HCT116 (cell line): ENCODE data around the gene PFKP. TPM values are rescaled to one million over a fixed set of nuclear protein-coding genes. Genes with fewer than 3 reads are reported as not detected.

Experiments used
- ATAC-seq: fragments of 200-7000 bp; cut with Tn5 transposase; 2 replicates; pipeline ENCODE4 v1.9.1; 2020; ENCODE audit warnings: mild to moderate bottlenecking, moderate library complexity
- BruUV-seq: library from RNA; stranded (reverse); fragments of 400-500 nt; replicated peaks from 2 replicates; lab custom pipeline; 2021; lab: Mats Ljungman, UMichigan
- CTCF ChIA-PET: fragments of 300-600 bp; sonication (Branson Sonifier 250); formaldehyde crosslinking; loops from one replicate; lab custom pipeline; 2021; ENCODE audit warnings: antibody characterized with exemption; lab: Charles Lee
- POLR2A ChIA-PET: fragments of 300-600, 350-600 bp; sonication (Branson Sonifier 250); formaldehyde crosslinking; loops from one replicate; lab custom pipeline; 2021; ENCODE audit warnings: antibody characterized with exemption; lab: Charles Lee
- RAD21 ChIA-PET, 2 experiments: fragments of 300-600 bp; sonication (Branson Sonifier 250); formaldehyde crosslinking; loops; one replicate each; lab custom pipeline; 2023; ENCODE audit warnings: low total read pairs in 2 of 2; ENCODE audit not compliant: uncharacterized antibody in 2 of 2, unreplicated experiment in 2 of 2, low non-redundant PET in 1 of 2; lab: Charles Lee
- DNase-seq: peaks from one replicate; pipeline ENCODE4 v3.0.0-alpha.2; 2010; ENCODE audit warnings: low read depth, low spot score
- H2AFZ ChIP-seq: fragments of 200-600 bp; shearing (Covaris generic), sonication (generic); 2 replicates; pipeline ENCODE4 v1.6.1; 2017; ENCODE audit warnings: low read depth, mixed run types, mixed read lengths, antibody characterized with exemption, low read length; ENCODE audit not compliant: poor library complexity, severe bottlenecking
- H3K27ac ChIP-seq: 2 replicates; pipeline ENCODE4 v1.5.1; 2012; ENCODE audit warnings: low read depth, low read length
- H3K27me3 ChIP-seq: fragments of 200-600 bp; sonication (generic); 2 replicates; pipeline ENCODE4 v1.6.1; 2016; ENCODE audit warnings: mixed run types, low read length, mixed read lengths; ENCODE audit not compliant: insufficient read depth
- H3K36me3 ChIP-seq, 2 experiments: fragments of 200-500 bp in 1 of 2; fragments of 200-600 bp in 1 of 2; sonication (Bioruptor generic) in 1 of 2; sonication (generic) in 1 of 2; 2 replicates each; pipeline versions ENCODE4 v1.5.1 to v1.6.1; 2014 to 2016; ENCODE audit warnings: low read length in 2 of 2, inconsistent platforms in 1 of 2, mixed read lengths in 1 of 2, mixed run types in 1 of 2; ENCODE audit not compliant: insufficient read depth in 2 of 2, control insufficient read depth in 1 of 2
- H3K4me1 ChIP-seq, 2 experiments: fragments of 200-600 bp in 1 of 2; sonication (generic) in 1 of 2; 2 replicates each; pipeline versions ENCODE4 v1.5.1 to v1.6.1; 2012 to 2017; ENCODE audit warnings: low read length in 2 of 2, inconsistent platforms in 1 of 2, mild to moderate bottlenecking in 1 of 2, mixed read lengths in 1 of 2, mixed run types in 1 of 2, moderate library complexity in 1 of 2; ENCODE audit not compliant: insufficient read depth in 2 of 2, control insufficient read depth in 1 of 2
- H3K4me2 ChIP-seq: fragments of 200-600 bp; sonication (generic); 2 replicates; pipeline ENCODE4 v1.6.1; 2017; ENCODE audit warnings: mixed run types, low read length, mixed read lengths
- H3K4me3 ChIP-seq, 2 experiments: fragments of 200-600 bp in 1 of 2; sonication (generic) in 1 of 2; replicated peaks in 1 of 2; 2 replicates each; pipeline ENCODE4 v1.5.1; 2011 to 2016; ENCODE audit warnings: low read length in 2 of 2, control low read depth in 1 of 2, low read depth in 1 of 2, mild to moderate bottlenecking in 1 of 2, mixed read lengths in 1 of 2, mixed run types in 1 of 2
- H3K79me2 ChIP-seq: fragments of 200-600 bp; sonication (generic); 2 replicates; pipeline ENCODE4 v1.6.1; 2017; ENCODE audit warnings: mild to moderate bottlenecking, mixed run types, low read length, moderate library complexity, mixed read lengths; ENCODE audit not compliant: insufficient read depth
- H3K9ac ChIP-seq: fragments of 200-600 bp; sonication (generic); 2 replicates; pipeline ENCODE4 v1.6.1; 2016; ENCODE audit warnings: low read length, mixed read lengths
- H3K9me2 ChIP-seq: fragments of 200-600 bp; sonication (generic), shearing (Covaris generic); 2 replicates; pipeline ENCODE4 v1.6.1; 2017; ENCODE audit warnings: mixed run types, mild to moderate bottlenecking, moderate library complexity; ENCODE audit not compliant: insufficient read depth
- H3K9me3 ChIP-seq, 2 experiments: fragments of 200-500 bp in 1 of 2; fragments of 200-600 bp in 1 of 2; sonication (Bioruptor generic) in 1 of 2; sonication (generic) in 1 of 2; 2 replicates each; pipeline ENCODE4 v1.6.1; 2014 to 2017; ENCODE audit warnings: low read length in 2 of 2, mixed read lengths in 2 of 2, inconsistent platforms in 1 of 2, low read depth in 1 of 2, mild to moderate bottlenecking in 1 of 2, mixed run types in 1 of 2, moderate library complexity in 1 of 2; ENCODE audit not compliant: control insufficient read depth in 1 of 2, insufficient read depth in 1 of 2
- H4K20me1 ChIP-seq: fragments of 200-600 bp; sonication (generic), shearing (Covaris generic); 2 replicates; pipeline ENCODE4 v1.6.1; 2017; ENCODE audit warnings: mixed run types, mild to moderate bottlenecking, moderate library complexity; ENCODE audit not compliant: insufficient read depth
- CBX3 ChIP-seq: IDR thresholded peaks from 2 replicates; pipeline ENCODE4 v1.6.1; 2012; ENCODE audit warnings: low read depth
- CEBPB ChIP-seq: IDR thresholded peaks from 2 replicates; pipeline ENCODE4 v1.6.1; 2012; ENCODE audit warnings: low read depth
- ELF1 ChIP-seq: IDR thresholded peaks from 2 replicates; pipeline ENCODE4 v1.6.1; 2012; ENCODE audit warnings: low read depth, borderline replicate concordance
- EZH2 ChIP-seq: fragments of 200-600 bp; sonication (generic); IDR thresholded peaks from 2 replicates; pipeline ENCODE4 v1.6.1; 2017; ENCODE audit warnings: antibody characterized with exemption, mixed run types
- FOSL1 ChIP-seq: IDR thresholded peaks from 2 replicates; pipeline ENCODE4 v1.6.1; 2012; ENCODE audit warnings: low read depth
- JUND ChIP-seq: IDR thresholded peaks from 2 replicates; pipeline ENCODE4 v1.6.1; 2012
- POLR2A ChIP-seq: IDR thresholded peaks from 2 replicates; pipeline ENCODE4 v1.7.0; 2011; ENCODE audit warnings: borderline replicate concordance; ENCODE audit not compliant: insufficient read depth, insufficient read length; ENCODE audit errors: extremely low read depth
- RAD21 ChIP-seq: IDR thresholded peaks from 2 replicates; pipeline ENCODE4 v1.6.1; 2012; ENCODE audit warnings: low read depth, mild to moderate bottlenecking
- SIN3A ChIP-seq: IDR thresholded peaks from 2 replicates; pipeline ENCODE4 v1.6.1; 2012; ENCODE audit warnings: low read depth
- SRF ChIP-seq: IDR thresholded peaks from 2 replicates; pipeline ENCODE4 v1.6.1; 2012; ENCODE audit warnings: low read depth
- intact Hi-C: fragments of 100-400 bp; cut with micrococcal nuclease; formaldehyde crosslinking; loops from 2 replicates; pipeline ENCODE4 v1.10.0; 2022
- total RNA-seq: library from RNA; stranded (reverse); gene quantifications from one replicate; pipeline ENCODE4 v1.2.1, GENCODE V29; 2021; ENCODE audit not compliant: unreplicated experiment
- TF ChIP-seq, protein P1 (sequence below): IDR thresholded peaks from 2 replicates; pipeline ENCODE4 v1.6.1; 2012
- TF ChIP-seq, protein P2 (sequence below): IDR thresholded peaks from 2 replicates; pipeline ENCODE4 v1.6.1; 2012; ENCODE audit warnings: low read depth
- TF ChIP-seq, protein P3 (sequence below), 3 experiments: fragments of 200-600 bp in 1 of 3; sonication (generic) in 1 of 3; IDR thresholded peaks in 2 of 3; conservative IDR thresholded peaks in 1 of 3; 2 replicates each; pipeline ENCODE4 v1.5.1; 2012 to 2017; ENCODE audit warnings: low read depth in 2 of 3, low read length in 2 of 3, antibody characterized with exemption in 1 of 3, borderline replicate concordance in 1 of 3, control low read depth in 1 of 3, mild to moderate bottlenecking in 1 of 3, mixed read lengths in 1 of 3, mixed run types in 1 of 3, moderate library complexity in 1 of 3; ENCODE audit not compliant: insufficient read depth in 1 of 3

Gene PFKP
- total RNA-seq, 1 experiment from 2014 or later = 237 TPM

DNA sequence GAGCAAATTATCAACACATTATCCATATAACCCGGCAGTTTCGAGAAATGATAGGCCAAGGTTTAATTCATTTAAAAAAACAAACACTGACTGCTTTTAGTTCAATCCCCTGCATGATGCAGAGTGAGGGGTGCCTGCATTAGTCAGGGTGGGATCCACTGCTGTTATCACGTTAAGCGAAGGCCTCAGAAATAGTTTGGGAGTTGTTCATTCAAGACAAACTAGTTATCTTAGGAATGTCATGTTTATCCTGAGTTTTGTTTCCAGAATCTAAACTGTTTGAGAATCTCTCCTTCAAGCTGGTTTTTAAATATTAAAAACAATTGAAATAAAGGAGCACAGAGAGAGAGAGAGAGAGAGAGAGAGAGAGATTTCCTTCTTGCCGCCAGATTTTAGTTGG is 36.6 kb upstream of the PFKP start:
- H3K79me2 ChIP-seq = no peaks in the 10 kb centered on the region

More for the DNA sequence above, 36.6 kb upstream of the PFKP start:
- BruUV-seq = no TSS peak
- no peak overlapping the region for H3K4me2 ChIP-seq
- no peaks in the 10 kb centered on the region for H3K4me1 ChIP-seq
- H3K4me3 ChIP-seq = no peak overlapping the region
- H4K20me1 ChIP-seq = no peaks in the 10 kb centered on the region
- ChIA-PET POLR2A (no interaction called here), CTCF (interaction anchor here (1.5 kb wide), 1 partner anchor 13 kb away, joined by 3 read pairs; no protein-coding TSS in a partner anchor), RAD21 (no interaction called here)
- DNase-seq (no peak), ATAC-seq (no peak)
- peaks cover 13% of the 10 kb centered on the region; the same call in 1 of the 2 replicates for H3K27me3 ChIP-seq
- H3K9ac ChIP-seq = no peak overlapping the region
- H3K27ac ChIP-seq = no peak overlapping the region
- intact Hi-C loops = no loop called here
- no peaks in the 10 kb centered on the region for H3K36me3 ChIP-seq
- no peak for TF ChIP-seq CBX3
- TF ChIP-seq EZH2 = no peak
- no peak for TF ChIP-seq FOSL1
- TF ChIP-seq, protein P1, sequence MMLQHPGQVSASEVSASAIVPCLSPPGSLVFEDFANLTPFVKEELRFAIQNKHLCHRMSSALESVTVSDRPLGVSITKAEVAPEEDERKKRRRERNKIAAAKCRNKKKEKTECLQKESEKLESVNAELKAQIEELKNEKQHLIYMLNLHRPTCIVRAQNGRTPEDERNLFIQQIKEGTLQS = no peak
- no peak for TF ChIP-seq RAD21
- TF ChIP-seq, protein P2, sequence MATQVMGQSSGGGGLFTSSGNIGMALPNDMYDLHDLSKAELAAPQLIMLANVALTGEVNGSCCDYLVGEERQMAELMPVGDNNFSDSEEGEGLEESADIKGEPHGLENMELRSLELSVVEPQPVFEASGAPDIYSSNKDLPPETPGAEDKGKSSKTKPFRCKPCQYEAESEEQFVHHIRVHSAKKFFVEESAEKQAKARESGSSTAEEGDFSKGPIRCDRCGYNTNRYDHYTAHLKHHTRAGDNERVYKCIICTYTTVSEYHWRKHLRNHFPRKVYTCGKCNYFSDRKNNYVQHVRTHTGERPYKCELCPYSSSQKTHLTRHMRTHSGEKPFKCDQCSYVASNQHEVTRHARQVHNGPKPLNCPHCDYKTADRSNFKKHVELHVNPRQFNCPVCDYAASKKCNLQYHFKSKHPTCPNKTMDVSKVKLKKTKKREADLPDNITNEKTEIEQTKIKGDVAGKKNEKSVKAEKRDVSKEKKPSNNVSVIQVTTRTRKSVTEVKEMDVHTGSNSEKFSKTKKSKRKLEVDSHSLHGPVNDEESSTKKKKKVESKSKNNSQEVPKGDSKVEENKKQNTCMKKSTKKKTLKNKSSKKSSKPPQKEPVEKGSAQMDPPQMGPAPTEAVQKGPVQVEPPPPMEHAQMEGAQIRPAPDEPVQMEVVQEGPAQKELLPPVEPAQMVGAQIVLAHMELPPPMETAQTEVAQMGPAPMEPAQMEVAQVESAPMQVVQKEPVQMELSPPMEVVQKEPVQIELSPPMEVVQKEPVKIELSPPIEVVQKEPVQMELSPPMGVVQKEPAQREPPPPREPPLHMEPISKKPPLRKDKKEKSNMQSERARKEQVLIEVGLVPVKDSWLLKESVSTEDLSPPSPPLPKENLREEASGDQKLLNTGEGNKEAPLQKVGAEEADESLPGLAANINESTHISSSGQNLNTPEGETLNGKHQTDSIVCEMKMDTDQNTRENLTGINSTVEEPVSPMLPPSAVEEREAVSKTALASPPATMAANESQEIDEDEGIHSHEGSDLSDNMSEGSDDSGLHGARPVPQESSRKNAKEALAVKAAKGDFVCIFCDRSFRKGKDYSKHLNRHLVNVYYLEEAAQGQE = no peak
- TF ChIP-seq SRF = no peak
- no peak for TF ChIP-seq POLR2A
- TF ChIP-seq JUND = no peak
- TF ChIP-seq ELF1 = no peak
- TF ChIP-seq, protein P3, sequence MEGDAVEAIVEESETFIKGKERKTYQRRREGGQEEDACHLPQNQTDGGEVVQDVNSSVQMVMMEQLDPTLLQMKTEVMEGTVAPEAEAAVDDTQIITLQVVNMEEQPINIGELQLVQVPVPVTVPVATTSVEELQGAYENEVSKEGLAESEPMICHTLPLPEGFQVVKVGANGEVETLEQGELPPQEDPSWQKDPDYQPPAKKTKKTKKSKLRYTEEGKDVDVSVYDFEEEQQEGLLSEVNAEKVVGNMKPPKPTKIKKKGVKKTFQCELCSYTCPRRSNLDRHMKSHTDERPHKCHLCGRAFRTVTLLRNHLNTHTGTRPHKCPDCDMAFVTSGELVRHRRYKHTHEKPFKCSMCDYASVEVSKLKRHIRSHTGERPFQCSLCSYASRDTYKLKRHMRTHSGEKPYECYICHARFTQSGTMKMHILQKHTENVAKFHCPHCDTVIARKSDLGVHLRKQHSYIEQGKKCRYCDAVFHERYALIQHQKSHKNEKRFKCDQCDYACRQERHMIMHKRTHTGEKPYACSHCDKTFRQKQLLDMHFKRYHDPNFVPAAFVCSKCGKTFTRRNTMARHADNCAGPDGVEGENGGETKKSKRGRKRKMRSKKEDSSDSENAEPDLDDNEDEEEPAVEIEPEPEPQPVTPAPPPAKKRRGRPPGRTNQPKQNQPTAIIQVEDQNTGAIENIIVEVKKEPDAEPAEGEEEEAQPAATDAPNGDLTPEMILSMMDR (IDR thresholded peaks at IDR 0.05 in 2 of 3, conservative IDR thresholded peaks at IDR 0.05 in 1 of 3; ENCODE audit: borderline replicate concordance in 1 of 3, insufficient read depth in 1 of 3, low read depth in 2 of 3, low read length in 2 of 3) = no peak
- TF ChIP-seq SIN3A = no peak
- TF ChIP-seq CEBPB = no peak
- H3K9me2 ChIP-seq = no peaks in the 10 kb centered on the region
- H2AFZ ChIP-seq = no peak overlapping the region
- H3K9me3 ChIP-seq = no peaks in the 10 kb centered on the region
